ENCODE measurements around the gene FBXO28.

DNA sequence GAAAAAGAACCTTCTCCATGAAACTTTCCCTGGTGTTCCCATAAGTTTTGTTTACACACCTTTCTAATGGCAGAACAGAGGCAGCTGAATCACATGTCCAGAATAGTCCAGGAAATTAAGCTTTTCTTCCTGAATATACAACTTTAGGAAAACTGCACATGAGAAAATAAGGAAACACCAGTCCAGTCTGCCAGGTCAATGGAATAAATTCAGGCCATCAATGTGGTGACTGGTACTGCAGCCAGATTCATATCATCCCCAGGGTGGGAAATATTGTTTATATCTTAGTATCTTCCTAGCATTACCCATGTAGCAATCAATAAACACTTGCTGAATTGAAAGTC is 6.7 kb upstream of the FBXO28 start:
- TF ChIP-seq POLR2A (IDR thresholded peaks at IDR 0.05) = no peak
- TF ChIP-seq, protein P1, sequence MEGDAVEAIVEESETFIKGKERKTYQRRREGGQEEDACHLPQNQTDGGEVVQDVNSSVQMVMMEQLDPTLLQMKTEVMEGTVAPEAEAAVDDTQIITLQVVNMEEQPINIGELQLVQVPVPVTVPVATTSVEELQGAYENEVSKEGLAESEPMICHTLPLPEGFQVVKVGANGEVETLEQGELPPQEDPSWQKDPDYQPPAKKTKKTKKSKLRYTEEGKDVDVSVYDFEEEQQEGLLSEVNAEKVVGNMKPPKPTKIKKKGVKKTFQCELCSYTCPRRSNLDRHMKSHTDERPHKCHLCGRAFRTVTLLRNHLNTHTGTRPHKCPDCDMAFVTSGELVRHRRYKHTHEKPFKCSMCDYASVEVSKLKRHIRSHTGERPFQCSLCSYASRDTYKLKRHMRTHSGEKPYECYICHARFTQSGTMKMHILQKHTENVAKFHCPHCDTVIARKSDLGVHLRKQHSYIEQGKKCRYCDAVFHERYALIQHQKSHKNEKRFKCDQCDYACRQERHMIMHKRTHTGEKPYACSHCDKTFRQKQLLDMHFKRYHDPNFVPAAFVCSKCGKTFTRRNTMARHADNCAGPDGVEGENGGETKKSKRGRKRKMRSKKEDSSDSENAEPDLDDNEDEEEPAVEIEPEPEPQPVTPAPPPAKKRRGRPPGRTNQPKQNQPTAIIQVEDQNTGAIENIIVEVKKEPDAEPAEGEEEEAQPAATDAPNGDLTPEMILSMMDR (IDR thresholded peaks at IDR 0.05) = no peak

All from esophagus squamous epithelium (tissue), 4 donors.